T47D (cell line): Measurements from ENCODE around the gene AGER.
"Not testable (repeated sequence)": the region's sequence is repeated elsewhere in the genome, so short reads cannot be mapped to it uniquely, and the experiment has no call there.

ENCODE experiments used
- DNase-seq, 2 experiments: peaks; one replicate each; pipeline versions ENCODE4 v3.0.0 to v3.0.0-alpha.2; 2011 to 2012; ENCODE audit warnings: low read depth in 1 of 2, low spot score in 1 of 2
- JUND ChIP-seq: IDR thresholded peaks from 2 replicates; pipeline ENCODE4 v1.6.1; 2012; ENCODE audit warnings: low read depth
- in situ Hi-C: cut with HindIII; loops from 2 replicates; pipeline ENCODE4 v1.10.0; 2016; ENCODE audit warnings: low sequenced_read_pairs, low pct_unique_long_range_greater_than_20kb

The AGER gene

GRCh38 chr6:32212076-32212760, 28.2 kb upstream of the AGER start:
- TF ChIP-seq JUND, result no peak
- DNase-seq, result no peak
- in situ Hi-C loops, result no loop called here

- in situ Hi-C loops, DNase-seq: not testable (repeated sequence)
Observed at GRCh38 chr6:32211432-32211831, 27.4 kb upstream of the AGER start.

GRCh38 chr6:32210191-32210601, 26.1 kb upstream of the AGER start:
- TF ChIP-seq JUND, result no peak
- in situ Hi-C loops, result no loop called here
- DNase-seq, result no peak

- no peak for DNase-seq
- in situ Hi-C loops, result no loop called here
- TF ChIP-seq JUND, result no peak
Observed at GRCh38 chr6:32208996-32209395, 24.9 kb upstream of the AGER start.

GRCh38 chr6:32204268-32204715, 20.2 kb upstream of the AGER start:
- DNase-seq, result no peak
- in situ Hi-C loops, result no loop called here
- no peak for TF ChIP-seq JUND

- TF ChIP-seq JUND, result no peak
- DNase-seq, result no peak
- in situ Hi-C loops, result no loop called here
Observed at GRCh38 chr6:32203426-32204267, 19.6 kb upstream of the AGER start.

GRCh38 chr6:32202186-32202585, 18.1 kb upstream of the AGER start:
- TF ChIP-seq JUND, result no peak
- in situ Hi-C loops, result no loop called here
- no peak for DNase-seq

GRCh38 chr6:32200711-32201475, 16.8 kb upstream of the AGER start:
- no peak for TF ChIP-seq JUND
- no peak for DNase-seq
- in situ Hi-C loops, result no loop called here

GRCh38 chr6:32198866-32199265, 14.8 kb upstream of the AGER start:
- no peak for TF ChIP-seq JUND
- in situ Hi-C loops, result no loop called here
- DNase-seq, result no peak

GRCh38 chr6:32198345-32198696, 14.3 kb upstream of the AGER start:
- in situ Hi-C loops, result no loop called here
- no peak for DNase-seq
- TF ChIP-seq JUND, result no peak

- TF ChIP-seq JUND, result no peak
- DNase-seq, result no peak
- in situ Hi-C loops, result no loop called here
Observed at GRCh38 chr6:32196682-32197616, 12.9 kb upstream of the AGER start.

GRCh38 chr6:32195902-32196681, 12.0 kb upstream of the AGER start:
- in situ Hi-C loops, result no loop called here
- peak; percentile 39 to 62 for DNase-seq
- no peak for TF ChIP-seq JUND
